Nephron progenitor cell (in vitro differentiated cells): ENCODE measurements around the gene DHRS1.

Source experiments
- DNase-seq: peaks from one replicate; pipeline ENCODE4 v3.0.0; 2021
- H3K27ac Mint-ChIP-seq: 2 replicates; pipeline ENCODE4 v1.8.0; 2021; ENCODE audit warnings: mild to moderate bottlenecking, moderate library complexity, mixed read lengths
- H3K27me3 Mint-ChIP-seq: 2 replicates; pipeline ENCODE4 v1.8.0; 2021; ENCODE audit warnings: mild to moderate bottlenecking, low read depth, mixed read lengths; ENCODE audit not compliant: poor library complexity
- H3K36me3 Mint-ChIP-seq: 2 replicates; pipeline ENCODE4 v1.8.0; 2021; ENCODE audit warnings: low read depth, mixed read lengths
- H3K4me1 Mint-ChIP-seq: 2 replicates; pipeline ENCODE4 v1.8.0; 2021; ENCODE audit warnings: mixed read lengths
- H3K4me3 Mint-ChIP-seq: 2 replicates; pipeline ENCODE4 v1.8.0; 2021; ENCODE audit warnings: mild to moderate bottlenecking, moderate library complexity, mixed read lengths
- H3K9me3 Mint-ChIP-seq: 2 replicates; pipeline ENCODE4 v1.8.0; 2021; ENCODE audit warnings: mild to moderate bottlenecking, moderate library complexity, mixed read lengths
- CTCF ChIP-seq: fragments of 200-600 bp; sonication (generic); IDR thresholded peaks from 2 replicates; pipeline ENCODE4 v1.5.0; 2021; ENCODE audit warnings: antibody characterized with exemption

Gene DHRS1

GRCh38 chr14:24299255-24300191 is at the start of gene DHRS1, which contains the start of gene NOP9:
TSS of gene DHRS1 (minus strand) at chr14:24299780. CDS start at chr14:24299106, 674 bp downstream.
TSS of gene NOP9 (plus strand) at chr14:24299850. CDS start at chr14:24299955, 105 bp downstream.
- Mint-ChIP-seq H3K27ac (peak within 1 kb of the TSS; percentile 75), H3K4me3 (peak within 1 kb of the TSS; percentile 94), H3K4me1 (peaks cover 52% of the 10 kb centered on the region), H3K36me3 (peaks cover 25% of the 10 kb centered on the region), H3K27me3 (no peaks in the 10 kb centered on the region), H3K9me3 (no peaks in the 10 kb centered on the region)
- no peak for TF ChIP-seq CTCF
- peak; percentile 96 for DNase-seq

GRCh38 chr14:24348186-24348585 is 48.6 kb upstream of the DHRS1 start:
- Mint-ChIP-seq H3K4me3 (no peak overlapping the region), H3K9me3 (peaks cover 3% of the 10 kb centered on the region), H3K36me3 (no peaks in the 10 kb centered on the region), H3K27me3 (peaks cover 96% of the 10 kb centered on the region), H3K4me1 (peaks cover 7% of the 10 kb centered on the region), H3K27ac (no peak overlapping the region)
- DNase-seq = no peak
- no peak for TF ChIP-seq CTCF

GRCh38 chr14:24347134-24347533 is 47.6 kb upstream of the DHRS1 start:
- TF ChIP-seq CTCF = no peak
- no peak for DNase-seq
- H3K27ac Mint-ChIP-seq = no peak overlapping the region
- no peak overlapping the region for H3K4me3 Mint-ChIP-seq
- peaks cover 96% of the 10 kb centered on the region for H3K27me3 Mint-ChIP-seq
- H3K36me3 Mint-ChIP-seq = no peaks in the 10 kb centered on the region
- H3K4me1 Mint-ChIP-seq = no peaks in the 10 kb centered on the region
- H3K9me3 Mint-ChIP-seq = no peaks in the 10 kb centered on the region

GRCh38 chr14:24343795-24344660 is 44.4 kb upstream of the DHRS1 start:
- no peak for DNase-seq
- H3K27me3 Mint-ChIP-seq = peaks cover 96% of the 10 kb centered on the region
- TF ChIP-seq CTCF = no peak

GRCh38 chr14:24342889-24343288 is 43.3 kb upstream of the DHRS1 start:
- Mint-ChIP-seq H3K9me3 (no peaks in the 10 kb centered on the region), H3K36me3 (no peaks in the 10 kb centered on the region), H3K27me3 (peaks cover 96% of the 10 kb centered on the region), H3K4me3 (no peak overlapping the region), H3K27ac (no peak overlapping the region), H3K4me1 (peaks cover 22% of the 10 kb centered on the region)
- no peak for TF ChIP-seq CTCF
- no peak for DNase-seq

More at GRCh38 chr14:24343795-24344660, 44.4 kb upstream of the DHRS1 start:
- Mint-ChIP-seq H3K4me3 (no peak overlapping the region), H3K36me3 (no peaks in the 10 kb centered on the region), H3K4me1 (peaks cover 11% of the 10 kb centered on the region), H3K27ac (no peak overlapping the region), H3K9me3 (no peaks in the 10 kb centered on the region)
